Kidney (tissue), 14 donors: ENCODE measurements around the gene OLFML3. TPM values are rescaled to one million over a fixed set of nuclear protein-coding genes. Genes with fewer than 3 reads are reported as not detected.

Source experiments
- DNase-seq, 5 donors: peaks; one replicate each; pipeline ENCODE4 v3.0.0-alpha.2; 2013 to 2020
- FAIRE-seq: peaks from 2 replicates; lab custom pipeline; 2012; peaks lifted over from hg19 to GRCh38; lab: Jason Lieb, UNC
- H3K27ac ChIP-seq, 2 donors: one replicate each; pipeline ENCODE4 v1.7.0; 2013; ENCODE audit warnings: low read depth in 2 of 2, low read length in 2 of 2, inconsistent platforms in 1 of 2
- H3K27me3 ChIP-seq: one replicate; pipeline ENCODE4 v1.7.1; 2013; ENCODE audit warnings: low read length, inconsistent platforms; ENCODE audit not compliant: control insufficient read depth, insufficient read depth
- H3K36me3 ChIP-seq, 3 donors: one replicate each; pipeline versions ENCODE4 v1.7.0 to v1.7.1; 2013; ENCODE audit warnings: low read length in 3 of 3, control low read depth in 1 of 3, inconsistent platforms in 1 of 3; ENCODE audit not compliant: insufficient read depth in 3 of 3, control insufficient read depth in 2 of 3
- H3K4me1 ChIP-seq, 3 donors: one replicate each; pipeline versions ENCODE4 v1.7.0 to v1.7.1; 2013; ENCODE audit warnings: low read length in 3 of 3, inconsistent platforms in 1 of 3, low read depth in 1 of 3; ENCODE audit not compliant: control insufficient read depth in 2 of 3, insufficient read depth in 2 of 3
- H3K4me3 ChIP-seq, 3 donors: one replicate each; pipeline versions ENCODE4 v1.7.0 to v1.8.1; 2013; ENCODE audit warnings: low read length in 3 of 3, control low read depth in 1 of 3, inconsistent platforms in 1 of 3
- H3K9ac ChIP-seq, 3 donors: one replicate each; pipeline versions ENCODE4 v1.7.0 to v1.7.1; 2013; ENCODE audit warnings: low read length in 3 of 3, control low read depth in 1 of 3, inconsistent platforms in 1 of 3
- H3K9me3 ChIP-seq, 3 donors: one replicate each; pipeline versions ENCODE4 v1.7.0 to v1.7.1; 2013; ENCODE audit warnings: low read length in 3 of 3, control low read depth in 1 of 3, inconsistent platforms in 1 of 3; ENCODE audit not compliant: control insufficient read depth in 2 of 3, insufficient read depth in 1 of 3
- CTCF ChIP-seq: IDR thresholded peaks from 3 replicates; pipeline ENCODE4 v1.5.1; 2012; ENCODE audit warnings: mild to moderate bottlenecking, moderate library complexity, borderline replicate concordance; ENCODE audit not compliant: insufficient read depth; ENCODE audit errors: extremely low read depth
- intact Hi-C: fragments of 100-400 bp; cut with DNase I; formaldehyde crosslinking; loops from one replicate; pipeline ENCODE4 v1.11.1; 2022
- polyA plus RNA-seq: library from polyadenylated mRNA; stranded (reverse); fragments of 350-450 nt; fragmentation: Illumina TruSeq; extraction: RNeasy Lipid Tissue Mini Kit (QIAGEN cat#74804); gene quantifications from one replicate; pipeline ENCODE4 v1.2.3, GENCODE V29; 2014; ENCODE audit warnings: low read depth, low replicate concordance; ENCODE audit not compliant: insufficient read depth
- total RNA-seq: library from RNA; stranded (reverse); fragmentation: NEBNext Ultra II Directional; extraction: Animal tissue kit (Norgen Biotek cat#: 25700); gene quantifications from one replicate; pipeline ENCODE4 v1.2.1, GENCODE V29; 2021
- donor health status: control.
- donor health status: control.
- donor health status: control.
- donor health status: control.
- donor health status: control.
- donor health status: DM: yes; HTN: yes; CAD: no.
- donor health status: Normal renal cell carcinoma (clear cell type).

The OLFML3 gene
- total and polyA plus RNA-seq, 2 donors from 2014 or later, result 13.5 to 22.9 TPM

DNA sequence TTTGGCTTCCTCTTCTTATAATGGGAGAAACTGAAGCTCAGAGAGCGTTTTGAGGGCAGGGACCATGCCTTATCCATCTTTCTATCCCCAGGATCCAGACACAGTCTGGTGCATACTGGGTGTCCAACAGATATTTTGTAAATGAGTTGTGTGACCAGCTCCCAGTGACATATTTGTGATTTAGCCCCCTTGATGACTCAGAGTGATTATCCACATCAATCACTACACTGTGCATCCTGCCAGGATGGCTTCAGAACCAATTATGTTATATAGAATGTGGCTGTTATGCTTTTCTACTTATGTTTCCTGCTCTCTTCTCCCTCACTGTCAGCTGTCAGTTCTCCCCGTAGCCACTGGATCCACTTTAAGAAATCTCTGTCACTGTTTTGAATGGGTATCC is 11.3 kb downstream of the OLFML3 start:
- no peak overlapping the region for H3K27ac ChIP-seq
- no peaks in the 10 kb centered on the region for H3K27me3 ChIP-seq
- peaks cover 0 to 6% (median 0%) of the 10 kb centered on the region in 3 donors for H3K9me3 ChIP-seq
- H3K4me1 ChIP-seq, result no peaks in the 10 kb centered on the region
- H3K36me3 ChIP-seq, result no peaks in the 10 kb centered on the region
- no peak overlapping the region for H3K4me3 ChIP-seq
- intact Hi-C loops, result no loop called here
- no peak for TF ChIP-seq CTCF
- FAIRE-seq, result no peak
- DNase-seq, result no peak
- no peak overlapping the region for H3K9ac ChIP-seq

DNA sequence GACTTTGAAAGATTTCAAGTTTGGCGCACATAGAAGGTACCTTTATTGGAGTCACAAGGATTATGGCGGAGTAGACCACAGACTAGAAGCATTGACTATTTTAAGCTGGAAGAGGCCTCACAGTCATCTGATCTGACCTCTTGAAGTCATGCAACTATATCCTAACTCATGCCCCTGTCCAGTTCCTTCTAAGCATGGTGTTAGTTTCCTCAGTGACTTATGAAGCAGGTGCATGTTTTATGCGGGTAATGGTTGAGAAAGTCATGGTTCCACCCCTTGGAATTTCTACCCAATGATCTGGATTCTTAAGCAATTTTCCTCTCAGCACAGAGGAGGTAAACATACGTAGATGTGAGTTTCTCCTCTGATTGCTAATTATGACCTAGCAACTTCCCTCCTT is 11.7 kb downstream of the OLFML3 start:
- no peak overlapping the region for H3K4me3 ChIP-seq
- H3K27me3 ChIP-seq, result no peaks in the 10 kb centered on the region
- intact Hi-C loops, result no loop called here
- no peak overlapping the region for H3K27ac ChIP-seq
- H3K36me3 ChIP-seq, result no peaks in the 10 kb centered on the region
- no peaks in the 10 kb centered on the region for H3K4me1 ChIP-seq
- H3K9me3 ChIP-seq, result peaks cover 0 to 8% (median under 1%) of the 10 kb centered on the region in 3 donors
- no peak for DNase-seq
- no peak for TF ChIP-seq CTCF
- H3K9ac ChIP-seq, result no peak overlapping the region
- FAIRE-seq, result no peak

DNA sequence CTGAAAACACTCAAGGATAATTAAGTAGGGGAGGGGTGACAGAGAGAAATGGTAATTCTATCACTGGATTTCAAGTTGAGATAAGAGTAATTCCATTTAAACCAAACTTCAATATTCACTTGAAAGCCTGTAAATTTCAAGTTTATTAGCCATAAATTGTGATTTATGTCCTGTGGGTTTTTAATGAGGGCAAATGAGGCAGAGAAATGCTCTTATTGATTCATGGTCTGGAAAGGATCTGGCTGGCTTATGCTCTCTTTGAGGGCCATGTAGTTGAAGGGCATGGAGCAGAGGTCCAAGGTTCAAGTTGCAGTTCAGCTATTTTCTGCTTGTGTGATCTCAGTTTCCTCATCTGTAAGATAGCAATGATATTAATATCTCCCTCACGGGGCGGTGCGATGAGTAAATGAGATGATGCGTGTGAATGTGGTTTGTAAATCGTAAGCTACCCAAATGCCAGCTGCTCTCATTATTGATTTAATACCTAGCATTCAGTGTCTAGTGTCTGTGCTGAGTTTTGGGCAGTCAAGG is 12.3 kb downstream of the OLFML3 start:
- H3K4me1 ChIP-seq, result no peaks in the 10 kb centered on the region
- no peak overlapping the region for H3K27ac ChIP-seq
- FAIRE-seq (no peak), DNase-seq (no peak)
- peaks cover 0 to 8% (median 2%) of the 10 kb centered on the region in 3 donors for H3K9me3 ChIP-seq
- H3K4me3 ChIP-seq, result no peak overlapping the region
- intact Hi-C loops, result no loop called here
- no peaks in the 10 kb centered on the region for H3K36me3 ChIP-seq
- no peak overlapping the region for H3K9ac ChIP-seq
- no peak for TF ChIP-seq CTCF
- no peaks in the 10 kb centered on the region for H3K27me3 ChIP-seq

DNA sequence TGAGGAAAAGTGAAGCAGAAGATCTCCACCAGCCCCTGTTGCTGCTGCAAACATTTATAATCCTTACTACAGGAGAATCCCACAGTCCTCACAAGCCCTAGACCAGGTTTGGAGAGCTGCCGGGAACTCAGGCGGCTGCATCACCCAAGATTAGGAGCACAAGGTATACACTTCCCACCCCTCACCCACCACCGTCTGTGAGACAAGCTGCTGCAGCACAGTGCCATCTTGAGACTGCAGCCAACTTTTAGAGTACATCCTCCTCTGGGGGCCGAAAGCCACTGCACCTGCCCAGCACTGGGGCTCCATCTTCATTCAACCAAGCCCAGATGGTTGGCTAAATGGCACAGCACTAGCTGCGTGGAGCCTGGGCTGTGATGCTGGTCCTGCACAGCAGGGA is 13.8 kb downstream of the OLFML3 start:
- no peak for TF ChIP-seq CTCF
- Histone ChIP-seq H3K4me1 (no peaks in the 10 kb centered on the region), H3K9ac (no peak overlapping the region), H3K9me3 (peaks cover 0 to 8% (median 2%) of the 10 kb centered on the region in 3 donors), H3K27me3 (no peaks in the 10 kb centered on the region), H3K4me3 (no peak overlapping the region), H3K27ac (no peak overlapping the region), H3K36me3 (no peaks in the 10 kb centered on the region)
- intact Hi-C loops, result no loop called here
- FAIRE-seq (no peak), DNase-seq (no peak)
